ENCODE measurements around the gene AAMDC. TPM values are rescaled to one million over a fixed set of nuclear protein-coding genes. Genes with fewer than 3 reads are reported as not detected.
A peak's percentile ranks its signal among the peaks of the same experiment; 100 is the strongest.

Gene AAMDC
- total and polyA plus RNA-seq, 2 of the 13 experiments (the other 11 are each of a cell fraction or from before 2014, with no cell fraction given) = 18.1 to 35.6 TPM

DNA sequence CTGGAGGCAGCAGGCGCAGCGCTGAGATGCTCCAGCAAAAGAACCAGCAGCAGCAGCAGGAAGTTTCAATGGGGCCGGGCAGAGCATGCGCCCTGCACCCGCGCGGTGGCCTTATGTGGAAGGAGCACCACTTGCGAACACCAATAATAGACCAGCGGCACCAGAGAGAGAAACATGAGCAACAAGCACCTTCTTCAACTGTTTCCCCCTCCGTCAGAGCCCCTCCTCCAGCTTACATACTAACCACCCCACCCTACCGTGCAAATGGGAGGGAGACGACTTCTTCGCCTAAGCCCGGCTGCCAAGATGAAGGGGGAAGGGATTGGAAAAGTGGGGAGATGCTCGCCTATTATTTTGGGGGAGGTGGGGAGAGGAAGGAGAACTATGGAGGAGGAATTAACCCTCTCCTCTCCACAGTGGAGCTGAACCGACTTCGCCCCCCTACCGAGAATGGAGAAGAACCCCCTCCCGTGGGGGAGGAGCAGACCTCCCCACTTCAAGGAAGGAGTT, 1.5 kb upstream of the AAMDC start (continued):
- TF ChIP-seq, protein P1, sequence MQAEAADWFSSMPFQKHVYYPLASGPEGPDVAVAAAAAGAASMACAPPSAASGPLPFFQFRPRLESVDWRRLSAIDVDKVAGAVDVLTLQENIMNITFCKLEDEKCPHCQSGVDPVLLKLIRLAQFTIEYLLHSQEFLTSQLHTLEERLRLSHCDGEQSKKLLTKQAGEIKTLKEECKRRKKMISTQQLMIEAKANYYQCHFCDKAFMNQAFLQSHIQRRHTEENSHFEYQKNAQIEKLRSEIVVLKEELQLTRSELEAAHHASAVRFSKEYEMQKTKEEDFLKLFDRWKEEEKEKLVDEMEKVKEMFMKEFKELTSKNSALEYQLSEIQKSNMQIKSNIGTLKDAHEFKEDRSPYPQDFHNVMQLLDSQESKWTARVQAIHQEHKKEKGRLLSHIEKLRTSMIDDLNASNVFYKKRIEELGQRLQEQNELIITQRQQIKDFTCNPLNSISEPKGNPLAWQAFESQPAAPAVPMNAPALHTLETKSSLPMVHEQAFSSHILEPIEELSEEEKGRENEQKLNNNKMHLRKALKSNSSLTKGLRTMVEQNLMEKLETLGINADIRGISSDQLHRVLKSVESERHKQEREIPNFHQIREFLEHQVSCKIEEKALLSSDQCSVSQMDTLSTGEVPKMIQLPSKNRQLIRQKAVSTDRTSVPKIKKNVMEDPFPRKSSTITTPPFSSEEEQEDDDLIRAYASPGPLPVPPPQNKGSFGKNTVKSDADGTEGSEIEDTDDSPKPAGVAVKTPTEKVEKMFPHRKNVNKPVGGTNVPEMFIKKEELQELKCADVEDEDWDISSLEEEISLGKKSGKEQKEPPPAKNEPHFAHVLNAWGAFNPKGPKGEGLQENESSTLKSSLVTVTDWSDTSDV (CRISPR knock-in tag; IDR thresholded peaks at IDR 0.05) = no peak
- TF ChIP-seq ZFX (CRISPR knock-in tag; IDR thresholded peaks at IDR 0.05; ENCODE audit: low read depth) (peak; percentile 38; the same call in 1 of the 2 replicates), ETV5 (CRISPR knock-in tag; IDR thresholded peaks at IDR 0.05; ENCODE audit: borderline replicate concordance) (no peak; the same call in 1 of the 2 replicates), ZBTB38 (CRISPR knock-in tag; IDR thresholded peaks at IDR 0.05) (0 out of 2 replicates have a peak, but pooled peaks have one; percentile 28), HIVEP1 (CRISPR knock-in tag; IDR thresholded peaks at IDR 0.05) (no peak), SAP130 (CRISPR knock-in tag; IDR thresholded peaks at IDR 0.05; ENCODE audit: low read depth) (peak; percentile 77), ZNF225 (CRISPR knock-in tag; IDR thresholded peaks at IDR 0.05) (no peak), ZSCAN21 (CRISPR knock-in tag; IDR thresholded peaks at IDR 0.05; ENCODE audit: borderline replicate concordance) (no peak), XBP1 (CRISPR knock-in tag; IDR thresholded peaks at IDR 0.05) (no peak), ZC3H13 (CRISPR knock-in tag; IDR thresholded peaks at IDR 0.05) (0 out of 2 replicates have a peak, but pooled peaks have one; percentile 38), GATAD1 (CRISPR knock-in tag; IDR thresholded peaks at IDR 0.05) (peak; percentile 40), TP53 (CRISPR knock-in tag; conservative IDR thresholded peaks at IDR 0.05) (no peak), SIX4 (CRISPR knock-in tag; IDR thresholded peaks at IDR 0.05) (0 out of 2 replicates have a peak, but pooled peaks have one; percentile 34), ZMYM4 (CRISPR knock-in tag; IDR thresholded peaks at IDR 0.05) (peak; percentile 58), SIN3B (IDR thresholded peaks at IDR 0.05; ENCODE audit: low read length) (no peak), ZFP62 (CRISPR knock-in tag; IDR thresholded peaks at IDR 0.05) (no peak), ISL2 (CRISPR knock-in tag; IDR thresholded peaks at IDR 0.05) (no peak)
- TF ChIP-seq, protein P2, sequence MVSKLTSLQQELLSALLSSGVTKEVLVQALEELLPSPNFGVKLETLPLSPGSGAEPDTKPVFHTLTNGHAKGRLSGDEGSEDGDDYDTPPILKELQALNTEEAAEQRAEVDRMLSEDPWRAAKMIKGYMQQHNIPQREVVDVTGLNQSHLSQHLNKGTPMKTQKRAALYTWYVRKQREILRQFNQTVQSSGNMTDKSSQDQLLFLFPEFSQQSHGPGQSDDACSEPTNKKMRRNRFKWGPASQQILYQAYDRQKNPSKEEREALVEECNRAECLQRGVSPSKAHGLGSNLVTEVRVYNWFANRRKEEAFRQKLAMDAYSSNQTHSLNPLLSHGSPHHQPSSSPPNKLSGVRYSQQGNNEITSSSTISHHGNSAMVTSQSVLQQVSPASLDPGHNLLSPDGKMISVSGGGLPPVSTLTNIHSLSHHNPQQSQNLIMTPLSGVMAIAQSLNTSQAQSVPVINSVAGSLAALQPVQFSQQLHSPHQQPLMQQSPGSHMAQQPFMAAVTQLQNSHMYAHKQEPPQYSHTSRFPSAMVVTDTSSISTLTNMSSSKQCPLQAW (CRISPR knock-in tag; IDR thresholded peaks at IDR 0.05) = peak; percentile 35; the same call in 1 of the 2 replicates
- TF ChIP-seq, protein P3, sequence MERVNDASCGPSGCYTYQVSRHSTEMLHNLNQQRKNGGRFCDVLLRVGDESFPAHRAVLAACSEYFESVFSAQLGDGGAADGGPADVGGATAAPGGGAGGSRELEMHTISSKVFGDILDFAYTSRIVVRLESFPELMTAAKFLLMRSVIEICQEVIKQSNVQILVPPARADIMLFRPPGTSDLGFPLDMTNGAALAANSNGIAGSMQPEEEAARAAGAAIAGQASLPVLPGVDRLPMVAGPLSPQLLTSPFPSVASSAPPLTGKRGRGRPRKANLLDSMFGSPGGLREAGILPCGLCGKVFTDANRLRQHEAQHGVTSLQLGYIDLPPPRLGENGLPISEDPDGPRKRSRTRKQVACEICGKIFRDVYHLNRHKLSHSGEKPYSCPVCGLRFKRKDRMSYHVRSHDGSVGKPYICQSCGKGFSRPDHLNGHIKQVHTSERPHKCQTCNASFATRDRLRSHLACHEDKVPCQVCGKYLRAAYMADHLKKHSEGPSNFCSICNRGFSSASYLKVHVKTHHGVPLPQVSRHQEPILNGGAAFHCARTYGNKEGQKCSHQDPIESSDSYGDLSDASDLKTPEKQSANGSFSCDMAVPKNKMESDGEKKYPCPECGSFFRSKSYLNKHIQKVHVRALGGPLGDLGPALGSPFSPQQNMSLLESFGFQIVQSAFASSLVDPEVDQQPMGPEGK (CRISPR knock-in tag; IDR thresholded peaks at IDR 0.05) = peak; percentile 13; the same call in 1 of the 2 replicates
- TF ChIP-seq, protein P4, sequence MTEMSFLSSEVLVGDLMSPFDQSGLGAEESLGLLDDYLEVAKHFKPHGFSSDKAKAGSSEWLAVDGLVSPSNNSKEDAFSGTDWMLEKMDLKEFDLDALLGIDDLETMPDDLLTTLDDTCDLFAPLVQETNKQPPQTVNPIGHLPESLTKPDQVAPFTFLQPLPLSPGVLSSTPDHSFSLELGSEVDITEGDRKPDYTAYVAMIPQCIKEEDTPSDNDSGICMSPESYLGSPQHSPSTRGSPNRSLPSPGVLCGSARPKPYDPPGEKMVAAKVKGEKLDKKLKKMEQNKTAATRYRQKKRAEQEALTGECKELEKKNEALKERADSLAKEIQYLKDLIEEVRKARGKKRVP (CRISPR knock-in tag; IDR thresholded peaks at IDR 0.05) = no peak
